Measurements from ENCODE around the gene PDE9A.

The PDE9A gene

GRCh38 chr21:42611852-42612251, 41.6 kb upstream of the PDE9A start:
- TF ChIP-seq, protein P1, sequence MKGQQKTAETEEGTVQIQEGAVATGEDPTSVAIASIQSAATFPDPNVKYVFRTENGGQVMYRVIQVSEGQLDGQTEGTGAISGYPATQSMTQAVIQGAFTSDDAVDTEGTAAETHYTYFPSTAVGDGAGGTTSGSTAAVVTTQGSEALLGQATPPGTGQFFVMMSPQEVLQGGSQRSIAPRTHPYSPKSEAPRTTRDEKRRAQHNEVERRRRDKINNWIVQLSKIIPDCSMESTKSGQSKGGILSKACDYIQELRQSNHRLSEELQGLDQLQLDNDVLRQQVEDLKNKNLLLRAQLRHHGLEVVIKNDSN (IDR thresholded peaks at IDR 0.05), result no peak
- TF ChIP-seq CEBPB (IDR thresholded peaks at IDR 0.05) (no peak), YY1 (IDR thresholded peaks at IDR 0.05; ENCODE audit: low read depth) (no peak), FOXM1 (IDR thresholded peaks at IDR 0.05; ENCODE audit: borderline replicate concordance, low read depth) (no peak), TCF12 (IDR thresholded peaks at IDR 0.05; ENCODE audit: low read depth) (no peak), EP300 (IDR thresholded peaks at IDR 0.05; ENCODE audit: borderline replicate concordance) (no peak)

DNA sequence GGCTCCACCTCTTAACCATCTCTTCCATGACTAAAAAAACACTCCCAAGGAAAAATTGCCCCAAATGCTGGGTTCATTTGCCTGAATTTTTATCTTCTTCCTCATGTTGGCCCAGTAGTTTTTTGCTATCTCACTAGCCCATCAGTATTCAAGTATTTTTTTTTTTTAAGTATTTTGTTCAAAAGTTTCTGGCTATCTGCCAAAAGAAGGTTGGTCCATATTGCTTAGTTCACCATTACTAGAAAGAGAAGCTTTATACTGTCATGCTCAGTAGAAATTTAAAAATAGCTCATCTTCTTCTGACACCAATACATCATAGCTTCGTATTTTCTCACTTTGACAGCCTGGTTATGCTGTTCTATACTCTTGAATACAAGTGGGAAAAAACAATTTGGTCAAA, 41.0 kb upstream of the PDE9A start:
- TF ChIP-seq FOXM1 (IDR thresholded peaks at IDR 0.05; ENCODE audit: borderline replicate concordance, low read depth), result no peak

GRCh38 chr21:42613756-42614155, 39.7 kb upstream of the PDE9A start:
- TF ChIP-seq, protein P2, sequence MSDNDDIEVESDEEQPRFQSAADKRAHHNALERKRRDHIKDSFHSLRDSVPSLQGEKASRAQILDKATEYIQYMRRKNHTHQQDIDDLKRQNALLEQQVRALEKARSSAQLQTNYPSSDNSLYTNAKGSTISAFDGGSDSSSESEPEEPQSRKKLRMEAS (IDR thresholded peaks at IDR 0.05), result no peak
- TF ChIP-seq NFIC (IDR thresholded peaks at IDR 0.05), result no peak
- TF ChIP-seq, protein P1 (IDR thresholded peaks at IDR 0.05), result no peak

GRCh38 chr21:42614396-42614795, 39.0 kb upstream of the PDE9A start:
- no peak for TF ChIP-seq NFIC (IDR thresholded peaks at IDR 0.05)
- TF ChIP-seq TCF12 (IDR thresholded peaks at IDR 0.05; ENCODE audit: low read depth), result no peak
- TF ChIP-seq, protein P2 (IDR thresholded peaks at IDR 0.05), result no peak
- no peak for TF ChIP-seq REST (IDR thresholded peaks at IDR 0.05; ENCODE audit: low read depth)
- no peak for TF ChIP-seq TEAD4 (IDR thresholded peaks at IDR 0.05)
- no peak for TF ChIP-seq RAD21 (IDR thresholded peaks at IDR 0.05; ENCODE audit: low read depth)
- TF ChIP-seq CEBPB (IDR thresholded peaks at IDR 0.05), result no peak
- TF ChIP-seq ZBTB7A (IDR thresholded peaks at IDR 0.05; ENCODE audit: low read depth), result no peak
- no peak for TF ChIP-seq CREB1 (IDR thresholded peaks at IDR 0.05; ENCODE audit: low read depth)
- TF ChIP-seq FOXM1 (IDR thresholded peaks at IDR 0.05; ENCODE audit: borderline replicate concordance, low read depth), result no peak
- TF ChIP-seq YY1 (IDR thresholded peaks at IDR 0.05; ENCODE audit: low read depth), result no peak
- no peak for TF ChIP-seq TAF1 (IDR thresholded peaks at IDR 0.05; ENCODE audit: low read depth)
- TF ChIP-seq, protein P1 (IDR thresholded peaks at IDR 0.05), result no peak
- TF ChIP-seq EP300 (IDR thresholded peaks at IDR 0.05; ENCODE audit: borderline replicate concordance), result no peak
- no peak for TF ChIP-seq EGR1 (IDR thresholded peaks at IDR 0.05)

DNA sequence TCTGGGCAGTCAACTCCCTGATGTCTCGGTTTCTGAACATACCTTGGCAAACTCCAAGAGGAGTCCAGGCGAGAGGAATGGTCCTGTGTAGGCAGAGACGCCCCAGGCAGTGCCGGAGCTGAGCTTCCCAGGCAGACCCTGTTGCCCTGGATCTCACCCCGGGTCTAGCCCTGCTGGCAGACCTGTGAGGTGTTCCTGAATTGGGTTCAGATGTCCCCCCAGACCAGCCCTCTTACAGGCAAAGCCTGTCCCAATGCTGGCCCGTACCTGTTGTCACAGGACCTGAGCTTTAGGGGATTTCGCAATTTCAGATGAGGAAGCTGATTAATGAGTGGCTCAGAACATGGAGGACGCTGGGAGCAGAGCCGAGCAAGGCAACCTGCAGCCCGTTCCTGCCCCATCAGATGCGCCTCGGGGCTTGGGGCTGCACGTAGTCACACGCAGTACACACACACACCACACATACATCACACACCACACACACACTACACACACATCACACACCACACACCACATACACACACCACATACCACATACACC, 38.5 kb upstream of the PDE9A start:
- TF ChIP-seq YY1 (IDR thresholded peaks at IDR 0.05; ENCODE audit: low read depth) (no peak), CEBPB (IDR thresholded peaks at IDR 0.05) (peak; percentile 95), TCF12 (IDR thresholded peaks at IDR 0.05; ENCODE audit: low read depth) (no peak)
- TF ChIP-seq, protein P2 (IDR thresholded peaks at IDR 0.05), result no peak

GRCh38 chr21:42615924-42616323, 37.5 kb upstream of the PDE9A start:
- TF ChIP-seq EP300 (IDR thresholded peaks at IDR 0.05; ENCODE audit: borderline replicate concordance) (no peak), YY1 (IDR thresholded peaks at IDR 0.05; ENCODE audit: low read depth) (no peak), EGR1 (IDR thresholded peaks at IDR 0.05) (no peak)

DNA sequence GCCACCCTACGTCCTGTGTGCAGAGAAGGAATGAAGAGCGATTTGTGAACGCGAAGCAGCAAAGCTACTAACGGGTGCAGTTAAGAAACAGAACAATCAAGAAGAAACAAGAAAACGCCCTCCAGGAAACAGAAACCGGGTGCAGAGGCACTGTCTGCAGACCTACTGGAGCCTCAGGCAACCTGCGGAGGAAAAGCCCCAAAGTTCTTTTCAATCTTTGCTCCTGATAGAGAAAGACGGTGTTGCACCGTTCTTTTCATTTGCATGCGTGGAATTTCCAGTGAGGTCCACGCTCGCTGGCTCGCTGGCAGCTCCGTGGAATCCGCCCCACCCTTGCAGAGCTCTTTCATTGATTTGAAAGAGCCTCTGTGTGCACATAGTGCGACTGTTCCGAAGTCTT, 37.0 kb upstream of the PDE9A start:
- TF ChIP-seq, protein P2 (IDR thresholded peaks at IDR 0.05), result no peak
- no peak for TF ChIP-seq REST (IDR thresholded peaks at IDR 0.05; ENCODE audit: low read depth)
- no peak for TF ChIP-seq CEBPB (IDR thresholded peaks at IDR 0.05)
- no peak for TF ChIP-seq CREB1 (IDR thresholded peaks at IDR 0.05; ENCODE audit: low read depth)
- TF ChIP-seq NFIC (IDR thresholded peaks at IDR 0.05), result no peak
- TF ChIP-seq TAF1 (IDR thresholded peaks at IDR 0.05; ENCODE audit: low read depth), result no peak

All from Ishikawa (cell line).